Gastrocnemius medialis (tissue), 4 donors: ENCODE results near the gene CXCR5. TPM values are rescaled to one million over a fixed set of nuclear protein-coding genes. Genes with fewer than 3 reads are reported as not detected.

Source experiments
- ATAC-seq, 2 donors: fragments of 150-250 bp; one replicate each; pipeline ENCODE4 v1.9.1; 2016
- DNase-seq, 2 donors: peaks; one replicate each; pipeline ENCODE4 v3.0.0-alpha.2; 2019
- H3K27ac ChIP-seq, 4 donors: fragments of 200-600 bp; sonication (generic); 1 replicate in 1 of 4; 2 replicates in 3 of 4; pipeline ENCODE4 v1.5.1; 2016 to 2018; ENCODE audit warnings: mild to moderate bottlenecking in 2 of 4, moderate library complexity in 1 of 4
- H3K27me3 ChIP-seq, 3 donors: fragments of 200-600 bp; sonication (generic) in 2 of 3; 1 replicate in 1 of 3; 2 replicates in 2 of 3; pipeline versions ENCODE4 v1.5.1 to v1.6.0; 2016 to 2019; ENCODE audit warnings: mild to moderate bottlenecking in 1 of 3, moderate library complexity in 1 of 3
- H3K36me3 ChIP-seq, 2 donors: fragments of 200-600 bp; sonication (generic) in 1 of 2; one replicate each; pipeline ENCODE4 v1.5.1; 2017 to 2018
- H3K4me1 ChIP-seq, 2 donors: fragments of 200-600 bp; sonication (generic) in 1 of 2; one replicate each; pipeline ENCODE4 v1.5.1; 2016 to 2017; ENCODE audit warnings: mild to moderate bottlenecking in 2 of 2
- H3K4me3 ChIP-seq, 4 donors: fragments of 200-600 bp; sonication (generic) in 3 of 4; 1 replicate in 1 of 4; 2 replicates in 3 of 4; pipeline ENCODE4 v1.5.1; 2016 to 2019; ENCODE audit warnings: mild to moderate bottlenecking in 2 of 4
- H3K9me3 ChIP-seq, 3 donors: fragments of 200-600 bp; sonication (generic) in 2 of 3; 1 replicate in 1 of 3; 2 replicates in 2 of 3; pipeline ENCODE4 v1.5.1; 2016 to 2019
- POLR2A ChIP-seq, 2 donors: fragments of 450-650 bp; IDR thresholded peaks; one replicate each; pipeline ENCODE4 v1.6.1; 2017; ENCODE audit warnings: antibody characterized with exemption in 2 of 2, mild to moderate bottlenecking in 2 of 2, moderate library complexity in 2 of 2
- in situ Hi-C, 4 donors: fragments of 200-750 bp; cut with MboI; loops; one replicate each; pipeline versions ENCODE4 v1.15.0 to v1.8.0; 2017; ENCODE audit warnings: low sequenced_read_pairs in 4 of 4
- intact Hi-C: fragments of 100-400 bp; cut with DNase I; formaldehyde crosslinking; loops from one replicate; pipeline ENCODE4 v1.15.1; 2023; ENCODE audit warnings: low total_unique reads
- total RNA-seq, 4 donors: library from RNA; depleted of rRNA; stranded (reverse); fragments of >200 nt; gene quantifications; one replicate each; pipeline versions ENCODE4 v1.1.0 to v1.2.3, GENCODE V29; 2016
- TF ChIP-seq, protein P1 (sequence below), 5 experiments: fragments of 450-650 bp in 3 of 5; fragments of 200-600 bp in 2 of 5; sonication (generic) in 2 of 5; IDR thresholded peaks in 4 of 5; conservative IDR thresholded peaks in 1 of 5; 1 replicate in 4 of 5; 2 replicates in 1 of 5; pipeline ENCODE4 v1.5.1; 2016 to 2019; ENCODE audit warnings: antibody characterized with exemption in 5 of 5, mild to moderate bottlenecking in 3 of 5, moderate library complexity in 3 of 5

The CXCR5 gene
- total RNA-seq, 4 donors from 2014 or later: not detected

DNA sequence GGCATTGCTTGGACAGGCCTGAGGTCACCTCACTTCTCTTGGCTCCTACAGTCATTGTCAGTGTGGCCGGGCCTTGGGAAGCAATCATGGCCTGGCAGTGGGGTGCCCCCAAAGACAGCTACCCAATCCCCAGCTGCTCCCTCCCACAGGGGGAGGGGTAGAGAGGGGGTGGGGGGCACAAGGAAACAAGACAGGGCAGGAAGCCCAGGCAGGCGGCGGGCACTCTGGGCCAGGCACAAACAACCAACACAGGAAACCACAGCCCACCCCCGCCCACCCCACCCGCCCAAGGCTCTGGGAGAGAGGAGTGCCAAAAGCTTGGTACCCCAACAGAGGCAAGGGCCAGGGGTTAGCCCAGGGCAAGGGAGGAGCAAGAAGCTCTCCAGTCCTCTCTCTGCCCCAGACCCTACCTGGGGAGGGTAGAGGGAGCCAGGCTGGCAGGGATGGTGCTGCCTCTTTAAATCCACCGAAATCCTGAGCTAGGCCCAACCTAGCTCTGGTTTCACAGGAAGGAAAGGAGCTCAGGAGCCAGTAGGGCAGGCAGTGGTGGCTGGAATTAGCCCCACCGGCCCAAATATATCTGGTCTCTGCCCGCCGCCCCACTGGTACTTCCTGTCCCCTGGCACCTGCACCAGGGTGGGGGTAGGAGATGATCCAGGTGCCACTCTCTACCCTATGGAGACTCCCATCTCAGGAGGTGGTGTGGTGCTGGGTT, 29.9 kb downstream of the CXCR5 start:
- H3K36me3 ChIP-seq: no peaks in the 10 kb centered on the region
- no peak for ATAC-seq
- H3K4me1 ChIP-seq: peaks cover 96% of the 10 kb centered on the region in 2 donors
- intact Hi-C loops: no loop called here
- H3K4me3 ChIP-seq: peak overlapping the region; percentile 12 to 56 (median 30)
- H3K27ac ChIP-seq: peak overlapping the region; percentile 89 to 100 (median 96)
- no peaks in the 10 kb centered on the region for H3K27me3 ChIP-seq
- H3K9me3 ChIP-seq: no peaks in the 10 kb centered on the region
- in situ Hi-C loops: no loop called here
- DNase-seq: peak in 1 of 2 donors; percentile 67
- TF ChIP-seq, protein P1, sequence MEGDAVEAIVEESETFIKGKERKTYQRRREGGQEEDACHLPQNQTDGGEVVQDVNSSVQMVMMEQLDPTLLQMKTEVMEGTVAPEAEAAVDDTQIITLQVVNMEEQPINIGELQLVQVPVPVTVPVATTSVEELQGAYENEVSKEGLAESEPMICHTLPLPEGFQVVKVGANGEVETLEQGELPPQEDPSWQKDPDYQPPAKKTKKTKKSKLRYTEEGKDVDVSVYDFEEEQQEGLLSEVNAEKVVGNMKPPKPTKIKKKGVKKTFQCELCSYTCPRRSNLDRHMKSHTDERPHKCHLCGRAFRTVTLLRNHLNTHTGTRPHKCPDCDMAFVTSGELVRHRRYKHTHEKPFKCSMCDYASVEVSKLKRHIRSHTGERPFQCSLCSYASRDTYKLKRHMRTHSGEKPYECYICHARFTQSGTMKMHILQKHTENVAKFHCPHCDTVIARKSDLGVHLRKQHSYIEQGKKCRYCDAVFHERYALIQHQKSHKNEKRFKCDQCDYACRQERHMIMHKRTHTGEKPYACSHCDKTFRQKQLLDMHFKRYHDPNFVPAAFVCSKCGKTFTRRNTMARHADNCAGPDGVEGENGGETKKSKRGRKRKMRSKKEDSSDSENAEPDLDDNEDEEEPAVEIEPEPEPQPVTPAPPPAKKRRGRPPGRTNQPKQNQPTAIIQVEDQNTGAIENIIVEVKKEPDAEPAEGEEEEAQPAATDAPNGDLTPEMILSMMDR (IDR thresholded peaks at IDR 0.05 in 4 of 5, conservative IDR thresholded peaks at IDR 0.05 in 1 of 5): no peak
- peak in 1 of 2 donors; percentile 38 for TF ChIP-seq POLR2A (IDR thresholded peaks at IDR 0.05)

DNA sequence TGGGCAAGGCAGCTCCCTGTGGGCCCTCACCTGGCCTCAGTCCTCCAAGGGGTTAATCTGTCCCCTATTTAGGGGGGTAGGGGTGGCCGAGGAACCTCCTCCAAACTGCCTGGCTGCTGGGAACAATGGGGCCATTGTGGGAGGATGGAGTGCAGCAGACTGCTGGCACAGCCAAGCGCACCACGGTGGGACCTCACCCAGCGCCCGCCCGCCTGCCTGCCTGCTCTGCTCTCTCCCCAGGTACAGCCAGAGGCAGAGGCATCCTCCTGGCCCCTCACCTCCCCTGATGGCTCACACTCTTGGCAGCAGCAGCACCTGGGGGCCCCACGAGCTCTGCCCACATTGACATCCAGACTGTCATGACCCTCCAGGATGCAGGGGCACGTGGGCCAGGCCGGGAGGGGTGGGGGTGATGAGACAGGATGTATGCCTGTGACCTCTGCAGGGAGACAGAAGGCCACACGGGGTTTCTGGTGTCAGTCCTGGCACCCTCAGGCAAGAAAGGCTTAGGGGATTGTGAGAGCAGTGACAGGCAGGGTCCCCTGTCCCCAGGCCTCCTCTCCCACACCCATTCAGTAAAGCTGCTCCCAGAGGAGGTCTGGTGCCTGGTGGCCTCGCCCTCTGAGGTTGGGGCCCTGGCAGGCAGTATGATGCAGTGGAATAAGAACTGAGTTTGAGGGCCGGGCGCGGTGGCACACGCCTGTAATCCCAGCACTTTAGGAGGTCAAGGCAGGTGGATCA, 30.7 kb downstream of the CXCR5 start:
- no peaks in the 10 kb centered on the region for H3K36me3 ChIP-seq
- peak overlapping the region; percentile 89 to 100 (median 96) for H3K27ac ChIP-seq
- H3K9me3 ChIP-seq: no peaks in the 10 kb centered on the region
- DNase-seq: no peak
- no peaks in the 10 kb centered on the region for H3K27me3 ChIP-seq
- TF ChIP-seq, protein P1 (IDR thresholded peaks at IDR 0.05 in 4 of 5, conservative IDR thresholded peaks at IDR 0.05 in 1 of 5): no peak
- TF ChIP-seq POLR2A (IDR thresholded peaks at IDR 0.05): no peak
- intact Hi-C loops (no loop called here), in situ Hi-C loops (no loop called here)
- peaks cover 94 to 97% of the 10 kb centered on the region in 2 donors for H3K4me1 ChIP-seq
- H3K4me3 ChIP-seq: peak overlapping the region; percentile 12 to 56 (median 30)
- no peak for ATAC-seq

DNA sequence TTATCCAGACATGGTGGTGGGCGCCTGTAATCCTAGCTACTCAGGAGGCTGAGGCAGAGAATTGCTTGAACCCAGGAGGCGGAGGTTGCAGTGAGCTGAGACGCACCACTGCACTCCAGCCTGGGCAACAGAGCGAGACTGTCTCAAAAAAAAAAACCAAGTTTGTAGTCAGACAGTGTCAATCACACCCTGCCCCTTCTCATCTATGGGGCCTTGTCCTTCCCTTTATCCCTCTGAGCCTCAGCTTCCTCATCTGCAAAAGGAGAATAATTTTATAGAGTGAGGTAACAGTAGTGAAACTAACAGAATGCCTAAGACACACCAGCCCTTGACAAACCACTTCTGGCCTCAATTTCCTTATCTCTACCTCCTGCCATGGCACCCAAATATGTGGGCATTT, 31.3 kb downstream of the CXCR5 start:
- Histone ChIP-seq H3K4me1 (peaks cover 94 to 97% of the 10 kb centered on the region in 2 donors), H3K9me3 (no peaks in the 10 kb centered on the region), H3K27ac (peak overlapping the region; percentile 89 to 100 (median 96)), H3K27me3 (no peaks in the 10 kb centered on the region), H3K4me3 (peak overlapping the region in 1 of 4 donors; percentile 81), H3K36me3 (no peaks in the 10 kb centered on the region)
- in situ Hi-C loops (no loop called here), intact Hi-C loops (no loop called here)
- ATAC-seq (no peak), DNase-seq (no peak)
- no peak for TF ChIP-seq POLR2A (IDR thresholded peaks at IDR 0.05)
- TF ChIP-seq, protein P1 (IDR thresholded peaks at IDR 0.05 in 4 of 5, conservative IDR thresholded peaks at IDR 0.05 in 1 of 5): no peak

DNA sequence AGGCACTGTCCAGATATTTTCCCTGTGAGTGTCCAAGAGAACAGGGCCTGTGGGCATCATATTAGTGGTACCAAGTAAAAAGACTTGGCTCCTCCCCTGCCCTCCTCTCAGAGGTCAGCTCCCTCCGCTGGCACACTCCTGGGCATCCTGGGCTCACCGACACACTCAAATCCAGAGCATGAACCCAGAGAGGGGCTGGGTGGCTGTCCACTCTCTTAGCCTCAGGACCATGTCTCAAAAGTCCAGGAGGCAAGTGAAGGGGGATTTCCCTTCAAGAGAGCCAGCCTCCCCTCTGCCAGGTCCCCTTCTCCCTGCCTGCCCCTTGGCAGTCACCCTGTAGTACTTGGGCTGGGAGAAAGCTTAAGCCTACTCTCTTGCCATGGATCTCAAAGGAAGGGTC, 31.7 kb downstream of the CXCR5 start:
- Histone ChIP-seq H3K9me3 (no peaks in the 10 kb centered on the region), H3K4me1 (peaks cover 94 to 97% of the 10 kb centered on the region in 2 donors), H3K27me3 (no peaks in the 10 kb centered on the region), H3K36me3 (no peaks in the 10 kb centered on the region), H3K4me3 (peak overlapping the region in 1 of 4 donors; percentile 81), H3K27ac (peak overlapping the region; percentile 89 to 100 (median 96))
- ATAC-seq (no peak), DNase-seq (no peak)
- no peak for TF ChIP-seq POLR2A (IDR thresholded peaks at IDR 0.05)
- TF ChIP-seq, protein P1 (IDR thresholded peaks at IDR 0.05 in 4 of 5, conservative IDR thresholded peaks at IDR 0.05 in 1 of 5): no peak
- intact Hi-C loops: no loop called here
- in situ Hi-C loops: no loop called here
